GM13977 (cell line): ENCODE measurements around the gene ZXDC.
A peak's percentile ranks its signal among the peaks of the same experiment; 100 is the strongest.

Experiments used
- DNase-seq: peaks from one replicate; pipeline ENCODE4 v3.0.0; 2012; ENCODE audit warnings: low spot score
- CTCF ChIP-seq: IDR thresholded peaks from 2 replicates; pipeline ENCODE4 v1.5.1; 2012; ENCODE audit warnings: mild to moderate bottlenecking, control low read depth; ENCODE audit not compliant: insufficient read depth; ENCODE audit errors: extremely low read depth, missing control alignments
- in situ Hi-C: fragments of 300-500 bp; cut with MboI; formaldehyde crosslinking; loops from one replicate; pipeline ENCODE4 v1.12.0; 2022; ENCODE audit warnings: low sequenced_read_pairs, low pct_unique_long_range_greater_than_20kb, mixed read lengths, inconsistent platforms; ENCODE audit not compliant: unreplicated experiment

Gene ZXDC

GRCh38 chr3:126399756-126400155 is 75.9 kb downstream of the ZXDC start:
- no peak for TF ChIP-seq CTCF
- no peak for DNase-seq
- in situ Hi-C loops, result no loop called here

GRCh38 chr3:126399351-126399735 is 76.3 kb downstream of the ZXDC start:
- in situ Hi-C loops, result no loop called here
- peak; percentile 53 for DNase-seq
- TF ChIP-seq CTCF, result no peak

- no peak for TF ChIP-seq CTCF
- no peak for DNase-seq
- in situ Hi-C loops, result no loop called here
Measured at GRCh38 chr3:126398423-126399350, 77.0 kb downstream of the ZXDC start.

GRCh38 chr3:126397610-126398422 is 77.9 kb downstream of the ZXDC start:
- in situ Hi-C loops, result no loop called here
- TF ChIP-seq CTCF, result no peak
- DNase-seq, result no peak

- no peak for DNase-seq
- in situ Hi-C loops, result no loop called here
- no peak for TF ChIP-seq CTCF
Measured at GRCh38 chr3:126396536-126396935, 79.2 kb downstream of the ZXDC start.

GRCh38 chr3:126395846-126396513 is 79.7 kb downstream of the ZXDC start:
- in situ Hi-C loops, result no loop called here
- no peak for TF ChIP-seq CTCF
- no peak for DNase-seq
